BJ (cell line): ENCODE measurements around the gene EFCAB9. TPM values are rescaled to one million over a fixed set of nuclear protein-coding genes. Genes with fewer than 3 reads are reported as not detected.
"Not testable (repeated sequence)": the region's sequence is repeated elsewhere in the genome, so short reads cannot be mapped to it uniquely, and the experiment has no call there.

Source experiments
- CTCF ChIA-PET: fragments of 350-600 bp; formaldehyde crosslinking; extraction: SDS; loops from one replicate; lab custom pipeline; 2021; ENCODE audit warnings: antibody characterized with exemption, inconsistent platforms; lab: Yijun Ruan, JAX
- POLR2A ChIA-PET: fragments of 300-600 bp; sonication (Branson Sonifier 250); formaldehyde crosslinking; extraction: SDS; loops from one replicate; lab custom pipeline; 2021; ENCODE audit warnings: antibody characterized with exemption; lab: Charles Lee
- DNase-seq: peaks from one replicate; pipeline ENCODE4 v3.0.0-alpha.2; 2011; ENCODE audit warnings: low read depth
- H3K27me3 ChIP-seq: 2 replicates; pipeline ENCODE4 v1.6.0; 2011; ENCODE audit warnings: low read length; ENCODE audit not compliant: control insufficient read depth, insufficient read depth
- H3K36me3 ChIP-seq: 2 replicates; pipeline ENCODE4 v1.5.1; 2011; ENCODE audit warnings: low read length; ENCODE audit not compliant: control insufficient read depth, insufficient read depth
- H3K4me3 ChIP-seq: 2 replicates; pipeline ENCODE4 v1.5.1; 2011; ENCODE audit warnings: low read depth, mild to moderate bottlenecking, control low read depth, low read length
- polyA plus RNA-seq: library from polyadenylated mRNA; depleted of rRNA; stranded (reverse); fragments of >200 nt; gene quantifications from 2 replicates; pipeline ENCODE4 v1.2.3, GENCODE V29; 2011
- TF ChIP-seq, protein P1 (sequence below): IDR thresholded peaks from 2 replicates; pipeline ENCODE4 v1.5.1; 2011; ENCODE audit warnings: low read depth, mild to moderate bottlenecking, control low read depth, inconsistent platforms, low read length, moderate library complexity; ENCODE audit not compliant: insufficient read depth

The EFCAB9 gene
- polyA plus RNA-seq, 1 experiment = not detected

- no peaks in the 10 kb centered on the region for H3K27me3 ChIP-seq
- CTCF ChIA-PET = no interaction called here
- no peak overlapping the region for H3K4me3 ChIP-seq
- TF ChIP-seq, protein P1, sequence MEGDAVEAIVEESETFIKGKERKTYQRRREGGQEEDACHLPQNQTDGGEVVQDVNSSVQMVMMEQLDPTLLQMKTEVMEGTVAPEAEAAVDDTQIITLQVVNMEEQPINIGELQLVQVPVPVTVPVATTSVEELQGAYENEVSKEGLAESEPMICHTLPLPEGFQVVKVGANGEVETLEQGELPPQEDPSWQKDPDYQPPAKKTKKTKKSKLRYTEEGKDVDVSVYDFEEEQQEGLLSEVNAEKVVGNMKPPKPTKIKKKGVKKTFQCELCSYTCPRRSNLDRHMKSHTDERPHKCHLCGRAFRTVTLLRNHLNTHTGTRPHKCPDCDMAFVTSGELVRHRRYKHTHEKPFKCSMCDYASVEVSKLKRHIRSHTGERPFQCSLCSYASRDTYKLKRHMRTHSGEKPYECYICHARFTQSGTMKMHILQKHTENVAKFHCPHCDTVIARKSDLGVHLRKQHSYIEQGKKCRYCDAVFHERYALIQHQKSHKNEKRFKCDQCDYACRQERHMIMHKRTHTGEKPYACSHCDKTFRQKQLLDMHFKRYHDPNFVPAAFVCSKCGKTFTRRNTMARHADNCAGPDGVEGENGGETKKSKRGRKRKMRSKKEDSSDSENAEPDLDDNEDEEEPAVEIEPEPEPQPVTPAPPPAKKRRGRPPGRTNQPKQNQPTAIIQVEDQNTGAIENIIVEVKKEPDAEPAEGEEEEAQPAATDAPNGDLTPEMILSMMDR = no peak
- no peak for DNase-seq
- POLR2A ChIA-PET = no interaction called here
- peaks cover 4% of the 10 kb centered on the region for H3K36me3 ChIP-seq
These were observed 47.3 kb upstream of the EFCAB9 start for GRCh38 chr5:172146748-172147092.

DNA sequence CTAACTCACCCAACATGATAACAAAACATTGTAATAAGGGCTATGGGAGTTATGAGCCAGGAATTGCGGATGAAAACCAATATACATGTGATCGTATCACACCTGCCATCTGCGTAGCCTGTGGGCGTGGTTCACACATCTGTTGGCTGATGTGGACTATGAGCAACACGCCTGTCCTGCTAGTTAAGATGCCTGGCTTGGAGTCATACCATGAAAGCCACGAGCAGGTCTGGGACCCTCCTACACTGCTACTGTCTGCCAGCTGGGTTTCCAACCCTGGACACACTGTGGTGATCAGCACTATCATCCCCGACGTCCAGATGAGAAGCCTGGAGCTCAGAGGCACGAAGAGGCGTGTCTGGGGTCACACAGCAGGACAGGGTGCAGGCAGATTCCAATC is 46.1 kb upstream of the EFCAB9 start:
- TF ChIP-seq, protein P1 = no peak
- CTCF ChIA-PET = no interaction called here
- no peak for DNase-seq

DNA sequence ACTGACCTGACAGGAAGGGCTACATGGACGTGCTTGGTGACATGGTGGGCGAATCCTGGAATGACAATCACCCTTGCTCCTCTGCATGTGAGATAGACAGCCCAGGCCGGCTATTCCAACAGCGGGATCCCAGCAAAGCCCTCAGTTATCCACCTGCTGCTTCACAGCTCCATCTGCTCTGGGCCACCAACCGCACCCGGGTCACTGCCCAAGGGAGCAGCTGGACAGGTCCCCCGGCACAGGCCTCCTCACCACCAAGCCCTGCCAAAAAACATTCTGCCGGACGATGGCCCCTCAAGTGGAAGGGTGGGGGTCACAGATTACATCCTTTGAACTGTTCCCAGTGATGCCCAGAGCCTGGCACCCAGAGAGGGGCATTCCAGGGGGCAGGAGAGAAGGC is 45.6 kb upstream of the EFCAB9 start:
- Histone ChIP-seq H3K4me3 (no peak overlapping the region), H3K27me3 (no peaks in the 10 kb centered on the region), H3K36me3 (peaks cover 6% of the 10 kb centered on the region)
- ChIA-PET POLR2A (no interaction called here), CTCF (no interaction called here)
- no peak for DNase-seq
- TF ChIP-seq, protein P1 = no peak

More for the DNA sequence above, 46.1 kb upstream of the EFCAB9 start:
- no peaks in the 10 kb centered on the region for H3K27me3 ChIP-seq
- POLR2A ChIA-PET = no interaction called here
- H3K4me3 ChIP-seq = no peak overlapping the region
- H3K36me3 ChIP-seq = peaks cover 4% of the 10 kb centered on the region

DNA sequence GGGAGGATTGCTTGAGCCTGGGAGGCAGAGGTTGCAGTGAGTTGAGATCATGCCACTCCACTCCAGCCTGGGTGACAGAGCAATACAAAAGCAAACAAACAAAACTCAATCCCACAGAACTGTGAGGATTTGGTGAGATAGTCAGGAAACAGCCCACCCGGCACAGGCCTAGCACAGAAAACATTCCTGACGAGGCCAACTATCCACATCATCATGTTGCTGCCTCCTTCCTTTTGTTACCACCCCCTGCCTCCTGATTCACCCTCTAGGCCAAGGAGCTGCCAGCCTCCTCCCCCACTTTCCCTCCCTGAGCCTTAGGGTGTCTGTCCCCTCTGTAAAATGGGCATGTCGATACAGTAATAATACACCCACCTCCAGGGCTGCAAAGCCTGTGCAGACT is 44.9 kb upstream of the EFCAB9 start:
- Histone ChIP-seq H3K27me3 (no peaks in the 10 kb centered on the region), H3K36me3 (peaks cover 9% of the 10 kb centered on the region), H3K4me3 (no peak overlapping the region)
- CTCF ChIA-PET = no interaction called here
- TF ChIP-seq, protein P1 = no peak
- DNase-seq = no peak
- POLR2A ChIA-PET = no interaction called here

DNA sequence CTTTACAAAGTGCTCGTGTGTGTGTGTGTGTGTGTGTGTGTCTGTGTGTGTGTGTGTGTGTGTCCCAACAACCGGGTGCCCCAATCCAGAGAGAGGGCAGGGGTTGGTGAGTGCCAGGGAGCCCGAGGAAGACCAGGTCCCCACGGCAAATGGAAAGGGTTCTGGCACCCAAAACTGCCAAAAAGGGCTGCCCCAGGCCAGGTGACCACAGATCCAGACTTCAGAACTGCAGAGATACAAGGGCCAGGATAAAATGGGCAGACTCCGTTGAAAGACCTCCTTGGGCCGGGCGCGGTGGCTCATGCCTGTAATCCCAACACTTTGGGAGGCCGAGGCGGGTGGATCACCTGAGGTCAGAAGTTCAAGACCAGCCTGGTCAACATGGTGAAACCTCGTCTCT is 44.5 kb upstream of the EFCAB9 start:
- H3K4me3 ChIP-seq, CTCF ChIA-PET, POLR2A ChIA-PET, DNase-seq, H3K27me3 ChIP-seq: not testable (repeated sequence)
- peaks cover 11% of the 10 kb centered on the region for H3K36me3 ChIP-seq

GRCh38 chr5:172150514-172151425 is 43.2 kb upstream of the EFCAB9 start:
- H3K36me3 ChIP-seq = peaks cover 13% of the 10 kb centered on the region
- no peak overlapping the region for H3K4me3 ChIP-seq
- ChIA-PET POLR2A (interaction anchor here (0.6 kb wide), 1 partner anchor 12 kb away, joined by 5 read pairs; no protein-coding TSS in a partner anchor), CTCF (no interaction called here)
- H3K27me3 ChIP-seq = no peaks in the 10 kb centered on the region
- TF ChIP-seq, protein P1 = no peak
- DNase-seq = no peak
